Stimulated activated CD8-positive, alpha-beta memory T cell treated with anti-CD3 and anti-CD28 coated beads, Interleukin-2, amount 100 ng/mL, for 1 hour (primary cell): ENCODE measurements around the gene NME7.
"Not testable (repeated sequence)": the region's sequence is repeated elsewhere in the genome, so short reads cannot be mapped to it uniquely, and the experiment has no call there.

Experiments used
- DNase-seq, 2 donors: peaks; one replicate each; pipeline ENCODE4 v3.0.0-alpha.2; 2020; ENCODE audit warnings: low read depth in 2 of 2

The NME7 gene

GRCh38 chr1:169128562-169128961 lies 239.0 kb downstream of the NME7 start:
- no peak for DNase-seq

GRCh38 chr1:169127305-169127704 lies 240.3 kb downstream of the NME7 start:
- no peak for DNase-seq

- no peak for DNase-seq
These were observed 241.3 kb downstream of the NME7 start for GRCh38 chr1:169126335-169126734.

GRCh38 chr1:169125597-169125996 lies 242.0 kb downstream of the NME7 start:
- DNase-seq: not testable (repeated sequence)

- no peak for DNase-seq
These were observed 243.1 kb downstream of the NME7 start for GRCh38 chr1:169124459-169124858.

GRCh38 chr1:169122976-169123375 lies 244.6 kb downstream of the NME7 start:
- no peak for DNase-seq

- DNase-seq: no peak
These were observed 246.3 kb downstream of the NME7 start for GRCh38 chr1:169121146-169121923.

GRCh38 chr1:169120066-169120465 lies 247.5 kb downstream of the NME7 start:
- no peak for DNase-seq

GRCh38 chr1:169119405-169119804 lies 248.2 kb downstream of the NME7 start:
- no peak for DNase-seq

GRCh38 chr1:169118227-169118626 lies 249.4 kb downstream of the NME7 start:
- no peak for DNase-seq

GRCh38 chr1:169117599-169117998 lies 250.0 kb downstream of the NME7 start:
- DNase-seq: no peak

GRCh38 chr1:169117014-169117413 lies 250.6 kb downstream of the NME7 start:
- DNase-seq: no peak

GRCh38 chr1:169115891-169116585 lies 251.6 kb downstream of the NME7 start:
- DNase-seq: no peak

GRCh38 chr1:169113613-169114119 lies 253.9 kb downstream of the NME7 start:
- no peak for DNase-seq

- DNase-seq: no peak
These were observed 255.4 kb downstream of the NME7 start for GRCh38 chr1:169112241-169112640.

- no peak for DNase-seq
These were observed 256.1 kb downstream of the NME7 start for GRCh38 chr1:169111472-169111871.

- DNase-seq: no peak
These were observed 256.7 kb downstream of the NME7 start for GRCh38 chr1:169110689-169111447.

- no peak for DNase-seq
These were observed 257.4 kb downstream of the NME7 start for GRCh38 chr1:169110236-169110635.

- no peak for DNase-seq
These were observed 257.9 kb downstream of the NME7 start for GRCh38 chr1:169109561-169110134.

- no peak for DNase-seq
These were observed 258.6 kb downstream of the NME7 start for GRCh38 chr1:169108863-169109560.

- DNase-seq: no peak
These were observed 259.4 kb downstream of the NME7 start for GRCh38 chr1:169108223-169108622.
